Measurements from ENCODE around the gene RPS14.

GRCh38 chr5:150398722-150399523 is 50.6 kb downstream of the RPS14 start:
- TF ChIP-seq POU2F2 (IDR thresholded peaks at IDR 0.05; ENCODE audit: low read depth, low read length) = peak; percentile 84
- TF ChIP-seq POLR2AphosphoS5 (IDR thresholded peaks at IDR 0.05; ENCODE audit: low read depth, low read length) = peak; percentile 91
- peak; percentile 85 for TF ChIP-seq POLR2A (IDR thresholded peaks at IDR 0.05; ENCODE audit: low read depth, low read length)
- peak; percentile 35; the same call in 1 of the 2 replicates for TF ChIP-seq TAF1 (IDR thresholded peaks at IDR 0.05; ENCODE audit: low read depth, low read length)

Measured in GM12891 (cell line).